GM21367 (cell line): ENCODE measurements around the gene APOBEC3F.
"Not testable (repeated sequence)": the region's sequence is repeated elsewhere in the genome, so short reads cannot be mapped to it uniquely, and the experiment has no call there.

Source experiments
- ATAC-seq: cut with Tn5 transposase; IDR thresholded peaks from one replicate; pipeline ENCODE4 v1.9.1; 2021; ENCODE audit not compliant: unreplicated experiment

Gene APOBEC3F

DNA sequence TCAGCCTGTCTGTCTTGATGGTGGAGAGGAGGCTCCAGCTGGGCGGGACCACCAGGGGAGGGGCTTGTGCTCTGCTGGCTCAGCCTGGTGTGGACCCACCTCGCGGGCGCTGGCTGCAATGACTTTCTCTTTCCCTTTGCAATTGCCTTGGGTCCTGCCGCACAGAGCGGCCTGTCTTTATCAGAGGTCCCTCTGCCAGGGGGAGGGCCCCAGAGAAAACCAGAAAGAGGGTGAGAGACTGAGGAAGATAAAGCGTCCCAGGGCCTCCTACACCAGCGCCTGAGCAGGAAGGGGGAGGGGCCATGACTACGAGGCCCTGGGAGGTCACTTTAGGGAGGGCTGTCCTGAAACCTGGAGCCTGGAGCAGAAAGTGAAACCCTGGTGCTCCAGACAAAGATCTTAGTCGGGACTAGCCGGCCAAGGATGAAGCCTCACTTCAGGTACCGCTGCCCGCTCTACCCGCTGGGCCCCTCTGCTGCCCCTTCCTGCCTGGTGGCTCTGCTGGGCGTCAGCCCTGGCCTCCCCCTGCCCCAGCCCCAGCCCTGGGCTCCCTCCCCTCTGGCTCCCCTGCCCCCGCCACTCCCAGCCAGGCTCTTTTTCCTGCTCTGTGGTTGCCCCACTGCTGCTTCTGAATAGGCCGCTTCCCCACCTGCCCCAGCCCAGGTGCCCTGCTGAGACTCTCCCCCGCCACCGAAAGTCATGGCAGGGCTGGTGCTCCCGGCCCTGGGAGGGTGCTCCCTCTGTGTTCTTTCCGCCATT lies at the start of gene APOBEC3F:
APOBEC3F (plus strand) TSS at position 327 of the 759 bp plus-strand sequence; CDS start at position 424, 97 bp downstream.
- ATAC-seq = peak; percentile 74

DNA sequence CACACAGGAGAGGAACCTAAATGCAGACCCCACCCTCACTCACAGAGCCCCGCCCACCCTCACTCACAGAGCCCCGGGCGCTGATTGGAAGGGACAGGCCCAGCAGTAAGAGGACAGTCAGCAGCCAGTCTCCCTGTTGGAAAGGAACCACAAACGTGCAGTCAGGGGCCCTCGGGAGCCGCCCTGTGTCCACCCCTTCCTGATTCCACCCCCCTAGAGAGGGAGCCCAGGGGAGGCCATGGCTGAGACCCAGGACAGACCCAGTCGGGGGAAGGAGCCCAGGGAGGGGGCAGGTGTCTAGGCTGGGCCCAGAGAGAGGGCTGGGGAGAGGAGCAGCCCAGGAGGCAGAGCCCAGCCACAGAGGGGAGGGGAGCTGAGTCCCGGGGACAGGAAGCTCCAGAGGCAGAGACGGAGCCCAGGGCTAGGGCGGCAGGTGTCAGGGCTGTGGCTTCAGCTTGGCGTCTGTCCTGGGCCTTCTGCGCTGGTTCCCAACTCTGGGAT lies 47.7 kb upstream of the APOBEC3F start:
- not testable (repeated sequence) for ATAC-seq

DNA sequence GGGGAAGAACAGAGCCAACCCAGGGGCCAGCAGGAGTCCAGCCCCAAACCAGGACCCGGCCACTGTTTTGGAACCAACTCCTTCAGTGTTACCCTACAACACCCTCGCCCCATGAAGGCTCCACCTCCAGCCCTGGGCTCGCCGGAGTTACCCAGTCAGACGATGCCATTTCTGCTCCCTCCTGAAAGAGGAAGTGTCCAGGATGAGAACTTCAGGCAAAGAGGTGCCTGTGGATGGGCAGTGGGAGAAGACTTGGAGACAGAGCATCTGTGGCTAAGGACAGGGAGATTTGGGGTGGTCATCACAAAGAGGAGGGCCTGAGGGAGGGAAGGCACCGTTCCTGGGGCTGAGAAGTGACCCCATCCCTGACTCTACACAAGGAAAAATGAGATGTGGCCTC lies 44.6 kb upstream of the APOBEC3F start:
- ATAC-seq = no peak

DNA sequence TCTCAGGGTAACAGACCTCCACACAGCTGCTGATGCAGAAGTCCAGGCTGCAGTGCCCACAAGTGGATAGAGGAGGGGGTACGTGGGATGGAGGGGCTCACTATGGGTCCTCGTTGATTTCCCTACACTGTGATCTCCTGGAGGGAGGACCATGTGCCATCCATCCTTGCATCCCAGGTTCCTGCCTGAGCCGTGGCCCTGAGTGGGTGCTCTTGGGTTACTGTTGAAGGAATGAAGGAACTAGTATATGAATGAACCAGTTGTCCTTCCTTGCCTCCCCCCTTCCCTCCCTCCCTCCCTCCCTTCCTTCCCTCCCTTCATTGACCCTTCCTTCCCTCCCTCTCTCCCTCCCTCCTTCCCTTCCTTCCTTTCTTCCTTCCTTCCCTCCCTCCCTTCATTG lies 43.1 kb upstream of the APOBEC3F start:
- no peak for ATAC-seq

DNA sequence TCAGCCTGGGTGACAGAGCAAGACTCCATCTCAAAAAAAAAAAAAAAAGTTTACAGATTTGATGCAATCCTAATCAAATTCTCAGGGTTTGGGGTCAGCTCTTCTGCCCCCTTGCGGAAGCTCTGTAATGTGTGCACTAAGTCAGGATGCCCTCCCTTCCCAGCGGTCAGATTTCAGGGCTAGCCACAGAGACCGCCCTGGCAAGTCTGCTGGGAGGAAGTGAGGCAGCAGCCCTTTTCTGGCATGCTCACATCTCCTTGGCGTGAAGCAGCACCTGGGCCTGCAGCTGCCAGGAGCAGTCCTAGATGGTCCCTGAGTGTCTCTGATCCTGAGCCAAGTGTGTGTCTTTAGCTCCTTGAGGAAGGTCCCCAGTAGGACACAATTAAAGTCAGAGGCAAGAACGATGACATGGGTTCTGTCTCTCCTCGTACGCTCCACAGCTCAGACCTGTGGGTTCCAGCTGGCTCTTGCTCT lies 37.5 kb upstream of the APOBEC3F start:
- ATAC-seq = no peak

DNA sequence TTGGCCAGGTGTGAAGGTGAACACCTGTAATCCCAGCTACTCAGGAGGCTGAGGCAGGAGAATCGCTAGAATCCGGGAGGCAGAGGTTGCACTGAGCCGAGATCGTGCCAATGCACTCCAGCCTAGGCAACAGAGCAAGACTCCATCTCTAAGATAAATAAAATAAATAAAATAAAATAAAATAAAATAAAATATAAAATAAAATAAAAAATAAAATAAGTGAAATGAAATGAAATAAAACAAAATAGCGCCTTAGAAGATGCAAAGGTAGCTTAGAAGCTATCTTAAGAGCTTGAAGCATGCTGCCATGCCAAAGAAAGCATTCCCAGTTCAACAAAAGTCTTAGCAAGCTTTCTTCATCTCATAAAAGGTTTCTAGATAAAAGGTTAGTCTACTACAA lies 33.5 kb upstream of the APOBEC3F start:
- no peak for ATAC-seq

DNA sequence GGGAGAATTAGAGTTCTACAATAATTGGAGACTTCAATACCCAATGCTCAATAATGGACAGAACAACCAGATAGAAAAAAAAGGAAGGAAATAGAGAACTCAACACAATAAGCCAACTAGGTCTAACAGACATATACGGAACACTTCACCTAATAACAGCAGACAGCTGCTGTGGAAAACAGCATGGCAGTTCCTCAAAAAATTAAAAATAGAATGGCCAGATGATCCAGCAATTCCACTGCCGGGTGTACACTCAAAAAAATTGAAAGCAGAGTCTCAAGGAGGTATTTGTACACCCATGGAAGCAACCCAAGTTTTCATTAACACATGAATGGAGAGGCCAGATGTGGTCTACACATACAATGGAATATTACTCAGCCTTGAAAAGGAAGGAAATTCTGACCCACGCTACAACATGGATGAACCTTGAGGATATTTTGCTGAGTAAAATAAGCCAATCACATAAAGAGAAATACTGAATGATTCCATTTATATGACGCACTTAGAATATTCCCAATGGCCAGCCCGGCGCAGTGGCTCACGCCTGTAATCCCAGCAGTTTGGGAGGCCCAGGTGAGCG lies 32.3 kb upstream of the APOBEC3F start:
- ATAC-seq = not testable (repeated sequence)

DNA sequence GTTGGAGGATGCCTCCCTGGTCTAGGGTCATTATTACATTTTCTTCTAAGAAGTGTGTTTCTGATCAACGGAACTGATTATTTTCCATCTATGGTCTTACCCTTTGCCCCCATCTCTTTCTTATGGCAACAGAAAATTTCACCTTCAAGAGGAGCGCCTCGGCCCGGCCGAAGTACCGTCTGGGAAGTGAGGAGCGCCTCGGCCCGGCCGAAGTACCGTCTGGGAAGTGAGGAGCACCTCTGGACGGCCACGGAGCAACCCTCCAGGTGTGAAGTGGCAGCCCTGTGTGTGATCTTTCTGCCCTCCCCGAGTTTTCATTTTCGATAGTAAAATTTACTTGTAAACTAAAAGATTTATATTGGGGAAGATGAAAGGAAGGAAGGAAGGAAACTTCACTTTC lies 29.7 kb upstream of the APOBEC3F start:
- no peak for ATAC-seq

DNA sequence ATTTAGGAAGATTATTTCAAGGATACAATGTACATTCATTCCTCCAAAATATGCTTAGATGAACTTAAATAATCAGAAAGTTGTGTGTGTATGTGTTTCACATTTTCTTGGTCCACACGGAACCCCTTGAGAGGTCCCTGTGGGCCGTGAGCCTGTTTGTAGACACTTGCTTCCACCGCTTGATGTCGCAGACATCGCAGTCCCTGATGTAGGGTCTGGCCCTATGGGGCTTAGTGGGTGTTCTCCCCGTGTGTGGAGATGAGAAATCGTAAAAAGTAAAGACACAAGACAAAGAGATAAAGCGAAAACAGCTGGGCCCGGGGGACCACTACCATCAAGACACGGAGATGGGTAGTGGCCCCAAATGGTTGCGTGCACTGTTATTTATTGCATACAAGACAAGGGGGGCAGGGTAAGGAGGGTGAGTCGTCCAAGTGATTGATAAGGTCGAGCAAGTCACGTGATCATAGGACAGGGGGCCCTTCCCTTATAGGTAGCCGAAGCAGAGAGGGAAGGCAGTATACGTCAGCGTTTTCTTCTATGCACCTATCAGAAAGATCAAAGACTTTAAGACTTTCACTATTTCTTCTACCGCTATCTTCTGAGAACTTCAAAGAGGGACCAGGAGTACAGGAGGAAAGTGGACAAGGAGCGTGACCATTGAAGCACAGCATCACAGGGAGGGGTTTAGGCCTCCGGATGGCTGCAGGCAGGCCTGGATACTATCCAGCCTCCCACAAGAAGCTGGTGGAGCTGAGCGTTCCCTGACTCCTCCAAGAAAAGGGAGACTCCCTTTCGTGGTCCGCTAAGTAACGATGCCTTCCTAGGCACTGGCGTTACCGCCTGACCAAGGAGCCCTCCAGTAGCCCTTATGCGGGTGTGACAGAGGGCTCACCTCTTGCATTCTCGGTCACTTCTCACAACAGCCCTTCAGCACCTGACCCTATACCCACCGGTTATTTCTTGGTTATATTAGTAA lies 27.8 kb upstream of the APOBEC3F start:
- ATAC-seq = no peak

DNA sequence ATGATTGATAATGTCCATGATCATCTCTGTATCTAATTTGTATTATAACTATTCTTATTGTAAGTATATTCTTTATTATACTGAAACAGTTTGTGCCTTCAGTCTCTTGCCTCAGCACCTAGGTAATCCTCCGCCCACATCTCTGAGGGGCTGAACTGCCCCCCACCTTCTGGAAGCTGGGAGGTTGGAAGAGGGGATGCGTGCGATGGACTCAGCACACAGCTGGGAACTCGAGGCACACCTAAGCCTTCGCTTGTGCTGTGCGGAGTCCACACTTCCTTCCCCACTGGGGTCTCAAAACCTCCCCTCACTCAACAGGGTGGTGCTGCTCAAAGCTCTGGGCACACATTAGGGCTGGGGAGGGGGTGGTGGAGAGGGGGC lies 27.1 kb upstream of the APOBEC3F start:
- not testable (repeated sequence) for ATAC-seq

DNA sequence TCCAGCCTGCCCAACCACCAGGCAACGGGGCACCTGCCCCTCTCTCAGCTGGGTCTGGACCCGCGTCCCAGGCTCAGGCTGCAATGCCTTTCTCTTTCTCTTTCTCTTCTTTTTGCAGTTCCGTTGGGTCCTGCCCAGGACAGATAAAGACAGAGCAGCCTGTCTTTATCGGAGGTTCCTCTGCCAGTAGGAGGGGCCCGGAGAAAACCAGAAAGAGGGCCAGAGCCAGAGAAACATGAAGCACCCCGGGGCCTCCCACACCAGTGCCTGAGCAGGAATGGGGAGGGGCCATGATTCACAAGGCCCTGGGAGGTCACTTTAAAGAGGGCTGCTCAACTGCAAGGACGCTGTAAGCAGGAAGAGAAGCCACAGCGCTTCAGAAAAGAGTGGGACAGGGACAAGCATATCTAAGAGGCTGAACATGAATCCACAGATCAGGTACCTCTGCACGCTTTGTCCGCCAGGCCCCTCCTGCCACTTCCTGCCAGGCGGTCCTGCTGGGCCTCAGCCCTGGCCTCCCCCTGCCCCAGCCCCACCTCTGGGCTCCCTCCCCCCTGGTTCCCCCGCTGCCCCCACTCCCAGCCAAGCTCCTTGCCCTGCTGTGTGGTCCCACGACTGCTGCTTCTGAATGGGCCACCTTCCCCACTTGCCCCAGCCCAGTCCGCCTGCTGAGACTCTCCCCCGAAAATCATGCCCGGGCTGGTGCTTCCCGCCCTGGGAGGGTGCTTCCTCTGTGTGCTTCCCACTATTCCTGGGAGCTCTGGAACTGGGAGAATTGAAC lies 26.5 kb upstream of the APOBEC3F start, which contains the start of gene APOBEC3C:
APOBEC3C (plus strand) TSS at position 316 of the 781 bp plus-strand sequence; CDS start at position 422, 106 bp downstream.
- ATAC-seq = peak; percentile 57

DNA sequence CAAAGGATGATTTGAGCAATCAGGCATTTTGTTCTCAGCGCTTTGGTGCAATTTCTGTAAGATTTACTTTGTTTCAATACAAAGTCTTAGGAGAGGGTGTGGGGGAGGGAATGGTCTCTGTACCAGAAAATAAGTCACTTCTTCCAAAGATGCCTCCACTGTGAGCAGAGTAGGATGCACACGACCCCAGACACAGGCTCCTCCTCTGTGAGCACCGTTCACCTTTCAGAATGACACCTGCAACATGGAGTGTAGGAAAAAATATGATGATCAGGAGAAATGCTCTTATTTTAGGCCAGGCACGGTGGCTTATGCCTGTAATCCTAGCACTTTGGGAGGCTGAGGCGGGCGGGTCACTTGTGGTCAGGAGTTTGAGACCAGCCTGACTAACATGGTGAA lies 25.9 kb upstream of the APOBEC3F start:
- not testable (repeated sequence) for ATAC-seq

DNA sequence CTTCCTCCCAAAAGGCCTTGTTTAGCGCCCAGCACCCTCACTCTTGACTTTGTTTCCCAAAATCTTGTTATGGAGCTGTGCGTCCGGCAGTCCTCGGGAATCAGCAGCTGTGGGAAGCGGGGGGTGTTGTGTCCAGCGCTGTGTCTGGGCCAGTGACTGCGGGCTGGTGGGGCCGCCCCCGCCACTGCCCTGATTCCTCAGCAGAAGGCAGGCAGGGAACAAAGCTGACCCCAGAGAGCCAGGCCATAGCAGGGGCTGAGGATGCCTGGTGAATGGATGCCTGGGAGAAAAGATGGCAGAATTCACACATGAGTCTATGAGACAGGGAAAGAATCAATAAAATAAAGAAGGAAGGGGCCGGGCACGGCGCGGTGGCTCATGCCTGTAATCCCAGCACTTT lies 24.1 kb upstream of the APOBEC3F start:
- ATAC-seq = no peak

DNA sequence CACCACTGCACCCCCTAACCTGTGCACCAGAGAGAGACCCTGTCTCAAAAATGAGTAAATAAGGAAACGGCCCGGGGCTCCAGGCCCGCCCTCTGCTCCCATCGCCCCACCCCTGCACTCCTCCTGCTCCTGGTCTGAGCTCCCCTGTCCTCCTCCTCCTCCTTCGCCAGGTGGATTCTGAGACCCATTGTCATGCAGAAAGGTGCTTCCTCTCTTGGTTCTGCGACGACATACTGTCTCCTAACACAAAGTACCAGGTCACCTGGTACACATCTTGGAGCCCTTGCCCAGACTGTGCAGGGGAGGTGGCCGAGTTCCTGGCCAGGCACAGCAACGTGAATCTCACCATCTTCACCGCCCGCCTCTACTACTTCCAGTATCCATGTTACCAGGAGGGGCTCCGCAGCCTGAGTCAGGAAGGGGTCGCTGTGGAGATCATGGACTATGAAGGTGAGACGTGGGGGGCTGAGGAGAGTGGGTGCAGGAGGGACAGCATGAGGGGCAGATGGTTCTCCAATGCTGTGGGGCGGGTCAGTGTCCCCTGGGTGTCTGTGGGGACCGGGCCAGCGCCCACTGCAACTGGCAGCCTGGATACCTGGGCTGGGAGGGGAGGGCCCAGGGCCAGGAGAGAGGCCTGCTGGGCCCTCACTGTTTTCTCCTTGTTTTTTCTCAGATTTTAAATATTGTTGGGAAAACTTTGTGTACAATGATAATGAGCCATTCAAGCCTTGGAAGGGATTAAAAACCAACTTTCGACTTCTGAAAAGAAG lies 22.9 kb upstream of the APOBEC3F start:
- ATAC-seq = no peak

DNA sequence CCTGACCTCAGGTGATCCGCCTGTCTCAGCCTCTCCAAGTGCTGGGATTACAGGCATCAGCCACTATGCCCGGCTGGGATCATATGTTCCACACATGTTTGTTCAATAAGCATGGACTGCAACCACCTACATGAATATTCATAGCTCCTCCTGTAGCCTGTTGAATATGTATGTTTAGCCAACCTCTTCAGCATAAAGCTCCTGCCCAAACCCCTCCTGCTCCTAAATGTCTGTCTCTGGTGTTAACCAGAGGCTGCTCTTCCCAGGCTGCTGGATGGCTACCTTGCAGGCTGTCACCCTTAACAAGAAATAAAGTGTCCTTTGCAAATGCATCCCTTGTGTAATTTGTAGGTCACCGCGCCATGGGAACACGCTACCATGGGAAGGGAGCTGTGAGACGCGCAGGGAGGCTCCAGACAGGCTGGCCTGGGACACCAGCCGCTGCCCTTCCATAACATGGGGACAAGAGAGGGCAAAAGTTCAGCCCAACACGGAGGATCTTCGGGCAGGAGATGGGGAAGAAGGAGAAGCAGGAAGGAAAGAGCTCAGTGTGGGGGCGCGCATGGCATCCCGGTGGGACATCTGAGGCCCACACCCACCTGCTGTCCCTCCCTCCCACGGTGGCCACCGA lies 20.5 kb upstream of the APOBEC3F start:
- not testable (repeated sequence) for ATAC-seq

DNA sequence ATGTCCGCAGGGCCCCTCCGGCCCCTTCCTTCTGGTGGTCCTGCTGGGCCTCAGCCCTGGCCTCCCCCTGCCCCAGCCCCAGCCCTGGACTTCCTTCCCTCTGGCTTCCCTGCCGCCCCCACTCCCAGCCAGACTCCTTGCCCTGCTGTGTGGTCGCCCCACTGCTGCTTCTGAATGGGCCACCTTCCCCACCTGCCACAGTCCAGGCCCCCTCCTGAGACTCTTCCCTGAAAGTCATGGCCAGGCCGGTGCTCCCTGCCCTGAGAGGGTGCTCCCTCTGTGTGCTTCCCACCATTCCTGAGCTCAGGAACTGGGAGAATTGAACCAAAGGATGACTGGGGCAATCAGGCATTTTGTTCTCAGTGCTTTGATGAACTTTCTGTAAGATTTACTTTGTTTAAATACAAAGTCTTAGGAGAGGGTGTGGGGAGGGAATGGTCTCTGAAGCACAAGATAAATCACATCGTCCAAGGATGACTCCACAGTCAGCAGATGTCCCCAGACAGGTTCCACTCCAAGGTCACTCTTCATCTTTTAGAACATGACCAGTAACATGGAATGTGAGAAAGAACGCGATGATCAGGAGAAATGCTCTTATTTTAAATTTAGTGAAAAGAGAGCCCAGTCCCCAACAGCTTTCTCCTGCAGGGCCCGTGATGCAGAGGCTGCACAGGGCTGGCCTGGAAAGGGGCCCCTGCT lies 19.0 kb upstream of the APOBEC3F start:
- no peak for ATAC-seq

DNA sequence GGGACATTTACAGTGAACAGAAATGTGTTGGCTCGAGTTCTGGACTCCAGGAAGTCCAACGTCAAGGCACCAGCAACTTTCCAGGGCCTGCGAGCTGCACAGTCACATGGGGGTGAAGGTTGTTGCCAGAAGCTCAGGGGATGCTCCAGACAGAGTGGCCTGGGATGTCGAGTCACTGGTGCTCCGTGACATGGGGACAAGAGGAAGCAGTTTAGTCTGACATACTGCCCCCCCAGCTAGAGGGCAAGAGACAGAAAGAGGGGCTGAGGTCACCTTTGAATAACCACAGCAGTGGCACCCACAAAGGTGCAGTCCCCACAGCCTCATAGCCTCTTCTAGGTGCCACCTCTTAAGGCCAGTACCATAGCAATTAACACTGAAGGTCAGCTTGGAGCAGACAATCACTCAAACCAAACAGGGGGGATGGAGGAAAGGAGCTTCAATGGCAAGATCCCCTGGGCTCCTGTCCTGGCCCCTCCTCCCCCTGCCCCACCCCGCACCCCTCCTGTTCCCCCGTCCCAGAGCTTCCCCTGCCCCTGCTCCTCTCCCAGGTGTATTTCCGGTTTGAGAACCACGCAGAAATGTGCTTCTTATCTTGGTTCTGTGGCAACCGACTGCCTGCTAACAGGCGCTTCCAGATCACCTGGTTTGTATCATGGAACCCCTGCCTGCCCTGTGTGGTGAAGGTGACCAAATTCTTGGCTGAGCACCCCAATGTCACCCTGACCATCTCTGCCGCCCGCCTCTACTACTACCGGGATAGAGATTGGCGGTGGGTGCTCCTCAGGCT lies 15.9 kb upstream of the APOBEC3F start:
- ATAC-seq = no peak
